Stimulated activated CD8-positive, alpha-beta memory T cell treated with anti-CD3 and anti-CD28 coated beads, Interleukin-2, amount 100 ng/mL, for 1 hour (primary cell): ENCODE data around the gene SHC2.

ENCODE experiments used
- DNase-seq, 2 donors: peaks; one replicate each; pipeline ENCODE4 v3.0.0-alpha.2; 2020; ENCODE audit warnings: low read depth in 2 of 2

The SHC2 gene

DNA sequence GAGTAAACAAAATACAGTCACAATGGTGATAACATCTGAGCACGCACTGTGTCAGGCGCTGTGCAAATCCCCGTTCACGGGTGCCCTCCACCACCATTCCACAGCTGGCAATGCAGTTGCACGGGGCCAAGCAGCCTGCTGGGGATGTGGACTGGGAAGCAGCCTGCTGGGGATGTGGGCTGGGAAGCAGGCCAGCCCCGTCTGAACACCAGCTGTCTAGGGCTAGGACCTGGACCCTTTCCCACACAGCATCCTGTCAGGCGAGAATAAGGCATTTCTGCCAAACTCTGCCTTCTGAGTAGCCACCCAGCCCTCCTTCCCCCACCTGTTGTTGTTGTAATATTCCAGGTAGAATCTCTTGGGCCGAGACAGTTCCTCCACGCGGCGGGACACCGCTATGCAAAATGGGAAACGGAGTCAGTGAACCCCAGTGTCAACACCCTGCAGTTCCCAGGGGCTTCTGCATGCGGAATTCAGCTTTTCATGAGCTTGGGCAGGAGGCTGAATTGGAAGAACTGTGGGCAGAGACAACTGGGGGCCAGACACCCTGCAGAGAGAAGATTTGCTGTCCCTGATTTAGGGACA, 88.4 kb downstream of the SHC2 start:
- no peak for DNase-seq

DNA sequence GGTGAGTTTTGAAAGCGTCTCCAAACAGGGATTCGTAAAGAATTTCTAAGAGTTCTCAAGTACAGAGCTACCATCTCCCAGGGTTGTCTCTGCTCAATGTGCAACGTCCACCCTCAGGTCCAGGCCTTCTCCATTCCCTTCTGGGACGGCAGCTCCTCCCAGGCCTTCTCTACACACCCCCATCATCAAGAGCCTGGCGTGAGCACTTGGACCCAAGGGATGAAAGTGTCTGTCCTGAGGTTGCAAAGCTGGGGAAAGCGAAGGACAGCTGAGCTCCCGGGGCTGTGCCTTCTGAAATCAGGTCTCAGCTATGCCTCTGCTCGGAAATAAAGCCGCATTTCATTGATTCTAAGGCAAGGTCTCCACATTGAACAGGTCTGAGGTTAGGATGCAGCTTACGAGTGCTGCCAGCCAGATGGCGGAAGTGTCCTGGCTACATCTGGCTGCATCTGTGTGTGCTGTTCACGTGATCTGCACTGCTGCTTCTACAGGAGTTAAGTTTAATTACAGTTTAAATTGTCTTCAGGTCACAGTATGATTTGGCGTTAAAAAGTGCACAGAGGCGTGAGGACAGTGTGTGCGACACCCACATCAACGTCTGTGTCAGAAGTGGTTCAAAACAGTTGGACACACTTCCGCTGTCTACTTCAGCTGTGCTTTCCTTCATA, 89.2 kb downstream of the SHC2 start:
- no peak for DNase-seq

DNA sequence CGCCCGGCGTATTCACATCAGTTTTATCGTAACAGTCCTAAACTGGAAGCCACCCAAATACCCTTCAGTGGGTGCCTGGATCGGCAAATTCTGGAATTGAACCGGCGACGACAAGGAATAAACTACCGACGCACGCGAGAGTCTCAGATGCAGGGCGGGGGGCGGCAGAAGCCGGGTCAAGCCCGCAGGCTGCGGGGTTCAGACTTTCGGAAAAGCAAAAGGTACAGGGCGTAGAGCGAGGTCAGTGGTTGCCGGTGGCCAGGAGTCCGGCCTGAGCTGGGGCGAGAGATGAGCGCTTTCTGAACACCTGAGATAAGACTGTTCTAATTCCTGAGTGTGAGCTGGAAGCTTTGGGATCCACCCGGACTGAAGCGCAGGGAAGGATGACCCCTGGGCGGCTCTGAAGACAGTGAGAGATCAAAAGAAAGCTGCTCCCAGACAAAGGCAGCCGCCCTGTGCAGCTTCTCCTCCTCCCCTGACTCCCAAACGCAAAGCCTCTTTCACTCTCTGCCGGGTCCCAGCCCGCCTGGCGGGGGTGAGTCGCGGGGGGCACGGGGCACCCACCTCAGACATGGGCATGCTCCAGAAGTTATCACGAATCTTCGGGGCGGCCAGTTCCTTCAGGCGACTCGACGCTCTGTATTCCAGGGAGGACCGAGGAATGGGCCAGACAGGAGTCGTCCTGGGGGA, 90.0 kb downstream of the SHC2 start:
- DNase-seq: no peak

DNA sequence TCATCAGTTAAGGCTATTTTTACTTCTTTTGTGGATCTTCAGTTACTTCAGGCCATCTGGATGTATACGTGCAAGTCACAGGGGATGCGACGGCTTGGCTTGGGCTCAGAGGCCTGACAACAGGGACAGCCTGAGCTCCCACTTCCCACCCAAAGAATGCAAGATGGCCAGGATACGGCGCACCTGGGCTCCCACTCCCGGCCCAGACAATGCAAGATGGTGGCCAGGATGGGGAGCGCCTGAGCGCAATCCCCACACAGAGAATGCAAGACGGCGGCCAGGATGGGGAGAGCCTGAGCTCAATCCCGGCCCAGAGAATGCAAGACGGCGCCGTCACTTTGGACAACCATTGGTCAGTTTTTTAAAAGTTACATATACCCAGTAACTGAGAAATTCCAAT, 91.0 kb downstream of the SHC2 start:
- DNase-seq: no peak

DNA sequence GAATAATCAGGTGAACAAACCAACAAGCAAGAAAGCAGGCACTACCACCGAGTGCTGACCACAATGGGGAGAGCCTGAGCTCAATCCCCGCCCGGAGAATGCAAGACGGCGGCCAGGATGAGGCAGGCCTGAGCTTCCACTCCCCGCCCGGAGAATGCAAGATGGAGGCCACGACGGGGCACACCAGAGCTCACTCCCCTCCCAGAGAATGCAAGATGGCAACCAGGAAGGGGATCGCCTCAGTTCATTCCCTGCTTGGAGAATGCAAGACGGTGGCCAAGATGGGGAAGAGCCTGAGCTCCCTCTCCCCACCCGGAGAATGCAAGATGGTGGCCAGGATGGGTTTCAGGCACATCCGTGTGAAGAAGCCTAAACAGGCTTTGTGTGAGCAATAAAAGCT, 91.6 kb downstream of the SHC2 start:
- no peak for DNase-seq

DNA sequence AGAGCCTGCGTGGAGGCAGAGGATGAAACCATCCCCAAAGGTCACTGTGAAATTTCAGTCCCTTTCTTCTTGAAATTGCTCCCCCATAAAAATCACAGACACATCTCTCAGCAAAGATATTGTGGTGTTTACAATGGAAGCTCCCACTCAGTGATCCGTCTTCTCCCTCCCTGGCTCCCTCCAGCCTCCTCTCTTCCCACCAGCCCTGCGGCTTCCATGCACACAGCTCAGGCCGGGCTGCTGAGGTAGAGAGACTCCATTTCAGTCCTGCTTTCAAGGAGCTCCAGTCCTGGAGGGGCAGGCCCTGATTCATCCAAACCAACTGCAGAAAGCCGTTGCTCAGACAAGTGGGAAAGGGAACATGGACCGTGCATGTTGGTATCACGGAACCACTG, 92.2 kb downstream of the SHC2 start:
- DNase-seq: no peak

DNA sequence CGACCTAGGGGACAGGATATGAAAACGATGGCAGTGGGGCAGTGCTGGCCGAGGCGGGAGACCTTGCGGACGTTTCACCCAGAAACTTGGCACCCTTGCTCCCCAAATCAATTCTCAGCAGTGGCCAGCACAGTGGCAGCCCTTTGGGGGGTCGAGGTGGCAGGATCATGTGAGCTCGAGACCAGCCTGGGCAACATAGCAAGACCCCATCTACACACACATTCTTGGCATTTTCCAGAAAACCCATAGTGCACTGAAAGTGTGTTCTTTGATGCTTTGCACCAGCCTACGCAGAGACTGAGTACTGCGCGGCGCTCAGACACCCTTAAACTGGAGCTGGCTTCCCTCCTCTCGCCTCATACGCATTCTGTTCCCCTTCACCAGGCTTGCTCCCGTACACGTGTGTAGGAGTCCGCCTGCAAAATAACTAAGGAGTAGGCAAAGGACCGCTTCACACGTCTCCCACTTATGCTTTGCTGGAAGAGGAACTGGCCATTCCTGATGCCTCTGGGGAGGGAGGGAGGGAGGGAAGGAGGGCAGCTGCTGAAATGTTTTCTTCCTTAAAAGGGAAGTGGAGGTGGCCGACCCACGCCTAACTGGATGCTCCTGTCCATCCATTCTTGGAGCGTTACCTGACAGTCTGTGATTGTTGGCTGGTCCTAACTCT, 92.7 kb downstream of the SHC2 start:
- DNase-seq: no peak

DNA sequence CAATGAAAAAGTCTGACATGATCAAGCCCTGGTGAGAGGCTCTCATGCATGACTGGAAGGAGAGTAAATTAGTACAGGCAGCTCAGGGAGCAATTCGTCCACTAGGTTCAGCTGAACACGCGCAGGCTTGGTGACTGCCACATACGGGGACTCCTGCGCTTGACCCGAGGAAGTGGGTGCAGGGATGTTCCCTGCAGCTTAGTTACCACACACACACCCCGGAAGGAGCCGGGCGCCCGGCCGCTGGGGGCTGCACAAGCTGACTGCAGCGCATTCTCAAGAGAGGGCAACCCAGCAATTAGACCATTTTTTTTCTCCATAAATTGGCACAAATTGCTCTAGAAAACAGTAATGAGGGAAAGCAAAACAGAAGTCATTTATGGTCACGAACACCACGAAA, 93.3 kb downstream of the SHC2 start:
- no peak for DNase-seq

DNA sequence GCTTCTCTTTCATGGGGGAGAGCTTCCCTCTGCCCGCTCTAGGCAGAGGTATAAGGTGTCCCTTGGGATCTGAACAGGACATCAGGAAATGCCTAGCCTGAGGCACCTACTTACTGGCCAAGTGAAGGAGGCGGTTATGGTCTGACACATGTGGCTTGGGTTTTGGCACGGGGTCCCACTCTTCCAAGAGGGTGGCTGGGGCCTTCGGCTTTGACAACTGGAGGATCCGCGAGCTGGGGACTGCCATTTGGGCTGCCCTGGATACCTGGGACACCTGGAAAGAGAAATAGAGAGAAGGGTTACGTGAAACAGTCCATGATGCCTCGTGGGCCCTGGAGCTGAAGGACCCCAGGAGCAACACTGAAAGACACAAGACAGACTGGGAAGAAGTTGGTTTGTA, 93.9 kb downstream of the SHC2 start:
- no peak for DNase-seq
